ENCODE measurements around the gene MSX2.

DNA sequence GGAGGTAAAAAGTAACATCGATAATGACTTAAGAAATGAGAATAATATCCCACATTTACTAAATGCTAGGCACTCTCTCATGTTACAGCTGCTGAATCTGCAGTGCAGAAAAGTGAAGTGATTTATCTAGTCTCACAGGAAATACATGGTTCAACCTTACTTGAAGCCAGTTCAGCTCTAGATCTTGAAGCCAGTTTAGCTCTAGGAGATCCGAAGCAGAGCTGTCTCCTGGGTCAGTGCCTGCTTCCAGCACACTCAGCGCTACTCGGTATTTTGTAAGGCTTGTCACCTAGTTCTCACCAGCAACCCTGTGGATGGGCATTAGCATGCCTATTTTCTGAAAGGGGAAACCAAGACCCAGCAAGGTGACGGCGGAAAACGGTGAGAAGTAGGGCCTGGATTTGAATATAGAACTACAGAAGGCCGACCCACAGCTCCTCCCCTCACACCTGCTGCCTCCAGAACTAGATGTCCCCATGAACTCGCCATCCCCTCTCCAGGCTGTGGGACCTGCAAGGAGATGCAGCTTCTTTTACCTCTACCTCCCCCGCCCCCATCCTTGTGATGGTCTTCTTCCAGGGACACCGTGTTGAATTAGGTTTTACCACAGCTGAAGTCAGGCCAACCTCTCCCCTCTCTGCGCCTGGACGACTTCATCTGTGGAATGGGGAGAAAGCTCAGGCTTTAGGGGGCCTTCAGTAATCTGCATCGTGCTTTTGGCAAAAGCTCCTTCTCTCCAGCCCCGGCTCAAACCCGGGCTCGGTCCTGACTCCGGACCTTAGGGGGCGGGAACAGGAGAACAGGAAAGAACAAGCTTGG, 4.4 kb upstream of the MSX2 start:
- TF ChIP-seq, protein P1, sequence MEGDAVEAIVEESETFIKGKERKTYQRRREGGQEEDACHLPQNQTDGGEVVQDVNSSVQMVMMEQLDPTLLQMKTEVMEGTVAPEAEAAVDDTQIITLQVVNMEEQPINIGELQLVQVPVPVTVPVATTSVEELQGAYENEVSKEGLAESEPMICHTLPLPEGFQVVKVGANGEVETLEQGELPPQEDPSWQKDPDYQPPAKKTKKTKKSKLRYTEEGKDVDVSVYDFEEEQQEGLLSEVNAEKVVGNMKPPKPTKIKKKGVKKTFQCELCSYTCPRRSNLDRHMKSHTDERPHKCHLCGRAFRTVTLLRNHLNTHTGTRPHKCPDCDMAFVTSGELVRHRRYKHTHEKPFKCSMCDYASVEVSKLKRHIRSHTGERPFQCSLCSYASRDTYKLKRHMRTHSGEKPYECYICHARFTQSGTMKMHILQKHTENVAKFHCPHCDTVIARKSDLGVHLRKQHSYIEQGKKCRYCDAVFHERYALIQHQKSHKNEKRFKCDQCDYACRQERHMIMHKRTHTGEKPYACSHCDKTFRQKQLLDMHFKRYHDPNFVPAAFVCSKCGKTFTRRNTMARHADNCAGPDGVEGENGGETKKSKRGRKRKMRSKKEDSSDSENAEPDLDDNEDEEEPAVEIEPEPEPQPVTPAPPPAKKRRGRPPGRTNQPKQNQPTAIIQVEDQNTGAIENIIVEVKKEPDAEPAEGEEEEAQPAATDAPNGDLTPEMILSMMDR (IDR thresholded peaks at IDR 0.05) = no peak
- no peak for TF ChIP-seq EP300 (IDR thresholded peaks at IDR 0.05)

Measured in tibial nerve (tissue), 4 donors.